ENCODE results near the gene METTL9.

GRCh38 chr16:21554795-21555585, 44.4 kb upstream of the METTL9 start:
- TF ChIP-seq CTCF (conservative IDR thresholded peaks at IDR 0.05; ENCODE audit: low read length) (peak; percentile 99), EZH2phosphoT487 (IDR thresholded peaks at IDR 0.05; ENCODE audit: borderline replicate concordance, low read depth, low read length) (no peak)
